DOHH2 (cell line): Measurements from ENCODE around the gene MYO18B.

ENCODE experiments used
- CTCF ChIP-seq: fragments of 200-600 bp; sonication (generic); IDR thresholded peaks from one replicate; pipeline ENCODE4 v1.5.1; 2014; ENCODE audit warnings: antibody characterized with exemption, mild to moderate bottlenecking, low read depth, low read length; ENCODE audit not compliant: poor library complexity, severe bottlenecking
- EZH2phosphoT487 ChIP-seq: fragments of 200-600 bp; sonication (generic); IDR thresholded peaks from 2 replicates; pipeline ENCODE4 v1.6.1; 2017; ENCODE audit warnings: borderline replicate concordance, mild to moderate bottlenecking, antibody characterized with exemption, low read length, moderate library complexity, mixed read lengths

- TF ChIP-seq CTCF (peak; percentile 50), EZH2phosphoT487 (no peak)
These were observed 39.9 kb upstream of the MYO18B start for GRCh38 chr22:25702040-25702439.
